Effector CD8-positive, alpha-beta T cell (primary cell): ENCODE data around the gene ERICH2.

ENCODE experiments used
- DNase-seq: peaks from one replicate; lab custom pipeline; 2025; lab: John Stamatoyannopoulos, UW

The ERICH2 gene

DNA sequence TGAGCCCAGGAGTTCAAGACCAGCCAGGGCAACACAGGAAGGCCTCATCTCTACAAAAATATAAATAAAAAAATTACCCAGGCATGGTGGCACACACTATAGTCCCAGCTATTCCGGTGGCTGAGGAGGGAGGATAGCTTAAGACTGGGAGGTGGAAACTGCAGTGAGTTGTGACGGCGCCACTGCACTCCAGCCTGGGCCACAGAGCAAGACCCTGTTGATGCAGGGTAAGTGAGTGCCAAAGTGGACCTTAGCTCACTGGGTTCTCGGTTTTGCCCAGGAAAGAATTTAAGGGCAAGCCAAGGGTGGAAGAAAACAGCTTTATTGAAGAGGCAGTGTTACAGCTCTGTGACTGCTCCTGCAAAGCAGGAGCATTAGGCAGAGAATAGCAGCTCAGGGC is 6.9 kb upstream of the ERICH2 start:
- no peak for DNase-seq

GRCh38 chr2:170764880-170765261 is 5.3 kb upstream of the ERICH2 start:
- DNase-seq, result no peak

DNA sequence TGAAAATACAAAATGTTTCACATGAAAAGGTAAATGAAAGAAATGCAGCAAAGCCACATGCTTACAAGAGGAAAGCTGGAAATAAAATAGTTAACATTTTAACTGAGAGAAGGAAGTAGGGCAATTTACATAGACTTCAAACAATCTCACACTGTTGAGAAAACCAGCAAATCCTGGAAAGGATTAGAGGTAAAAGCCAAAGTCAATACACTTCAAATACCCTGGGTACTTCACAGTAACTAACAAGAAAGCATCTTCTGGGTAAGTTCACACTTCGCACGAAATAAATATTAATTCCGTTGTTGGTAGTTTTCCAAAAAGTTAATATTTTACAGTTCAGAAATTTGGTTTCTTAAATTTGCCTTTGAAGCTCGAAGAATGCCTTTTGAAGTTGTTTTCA is 3.5 kb upstream of the ERICH2 start:
- no peak for DNase-seq

DNA sequence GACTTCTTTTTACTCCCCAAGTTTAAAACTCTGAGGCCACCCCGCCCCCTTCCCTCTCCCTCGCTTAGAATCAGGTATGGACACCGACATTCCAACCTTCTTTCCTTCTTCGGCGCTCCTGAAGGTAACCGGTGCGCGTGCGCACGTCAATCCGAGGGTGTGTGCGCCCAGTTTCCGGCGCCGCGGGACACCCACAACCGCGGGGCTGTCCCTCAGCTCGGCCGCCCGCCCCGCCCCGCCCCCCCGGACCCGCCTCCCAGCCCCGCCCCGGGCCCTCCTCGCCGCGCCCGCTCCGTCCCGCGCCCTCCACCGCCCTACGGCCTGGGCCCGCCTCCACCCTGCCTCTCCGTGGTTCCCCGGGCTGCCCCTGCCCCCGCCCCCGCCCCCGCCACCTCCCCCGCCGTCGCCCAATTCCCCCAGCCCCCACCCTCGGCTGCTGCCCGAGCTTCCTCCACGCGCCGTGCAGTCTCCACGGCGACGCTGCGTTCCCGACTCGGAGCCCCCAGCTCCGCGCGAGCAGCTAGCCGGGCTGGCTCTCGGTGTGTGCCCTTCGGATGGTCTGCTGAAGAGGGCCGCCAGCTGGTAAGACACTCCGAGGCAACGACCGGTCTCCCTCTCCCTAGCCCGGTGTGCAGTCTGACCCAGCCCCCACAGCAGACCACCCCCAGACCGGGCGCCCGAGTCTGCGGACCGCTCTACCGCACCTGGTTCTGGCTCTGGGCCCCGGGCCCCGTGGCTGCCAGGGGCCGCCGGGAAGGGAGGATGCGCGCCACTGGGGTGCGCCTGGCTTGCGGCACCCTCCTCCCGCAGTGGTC is 635 bp downstream of the ERICH2 start:
- peak; percentile 53 for DNase-seq

DNA sequence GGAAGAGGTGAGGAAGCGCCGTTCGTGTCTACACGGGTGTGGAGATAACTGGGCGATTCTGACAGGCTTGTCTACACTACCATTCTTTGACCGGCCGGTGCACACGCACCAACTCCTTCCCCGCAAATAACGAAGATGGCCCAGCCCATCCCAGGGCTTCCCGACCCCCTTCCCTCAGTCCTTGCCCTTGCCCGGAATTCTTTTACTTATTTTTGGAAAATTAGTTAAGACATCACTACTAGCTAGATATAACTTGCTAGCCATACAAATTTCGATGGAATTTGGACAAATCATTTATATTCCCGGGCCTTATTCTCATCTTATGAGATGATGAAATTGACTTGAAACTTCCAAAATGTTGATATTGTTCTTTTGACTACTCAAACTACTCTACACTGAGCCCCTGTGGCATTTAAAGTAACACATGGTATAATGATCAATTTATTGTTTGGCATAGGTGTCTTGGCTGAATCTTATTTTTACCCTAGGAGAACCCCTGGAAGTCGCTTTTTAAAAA is 1.3 kb downstream of the ERICH2 start:
- DNase-seq, result no peak

DNA sequence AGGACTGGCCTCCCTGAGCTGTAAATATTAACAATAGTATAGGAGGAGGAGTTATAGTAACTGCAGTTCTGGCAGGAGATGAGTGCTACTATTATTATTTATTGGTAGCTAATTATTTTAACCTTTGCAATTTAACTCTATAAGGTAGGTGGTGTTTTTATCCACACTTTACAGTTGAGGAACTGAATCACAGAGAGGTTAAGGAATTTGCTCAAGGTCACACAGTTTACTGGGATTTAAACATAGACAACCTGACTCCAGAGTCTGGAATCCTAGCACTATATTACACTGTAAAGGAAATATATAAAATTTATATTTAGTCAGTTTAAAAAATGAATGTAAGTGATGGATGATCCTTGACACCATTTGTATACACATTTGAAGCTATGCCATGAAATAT is 2.1 kb downstream of the ERICH2 start:
- DNase-seq, result no peak

DNA sequence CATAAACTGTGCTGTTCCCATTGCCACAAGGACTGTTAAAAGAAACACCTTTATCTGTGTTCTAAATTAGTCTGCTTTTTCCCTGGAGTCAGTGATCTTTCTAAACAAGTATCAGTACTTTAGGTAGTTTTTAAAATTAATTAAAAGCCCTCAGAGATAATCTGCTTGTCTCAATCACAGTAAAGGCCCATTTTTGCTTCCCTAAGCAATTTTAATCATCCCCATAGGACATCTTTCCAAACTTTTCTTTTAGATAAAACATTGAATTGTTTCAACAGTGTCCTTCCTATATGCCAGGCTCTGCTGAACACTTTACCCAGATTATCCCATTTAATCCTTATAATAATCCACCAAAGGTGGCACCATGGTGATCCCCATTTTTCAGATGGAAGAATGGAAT is 3.9 kb downstream of the ERICH2 start:
- DNase-seq, result no peak

DNA sequence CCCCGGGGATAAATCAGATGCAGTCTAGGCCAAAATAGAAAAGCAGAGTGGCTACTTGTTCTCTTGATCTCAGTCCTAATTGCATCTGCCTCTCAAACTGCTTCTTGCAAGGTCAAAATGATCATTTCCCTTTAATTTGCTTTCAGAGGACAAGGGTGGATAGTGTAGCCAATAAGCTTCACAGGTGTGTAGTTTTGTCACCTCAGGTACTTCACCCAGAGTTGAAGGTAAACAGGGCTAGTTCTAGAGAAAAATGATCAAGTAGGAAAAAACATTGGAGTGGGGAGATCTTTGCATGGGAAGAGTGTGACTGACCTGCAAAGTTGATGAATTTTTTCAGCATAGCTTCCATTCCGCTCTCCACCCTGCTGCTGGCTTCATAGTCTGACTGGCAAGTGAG is 8.7 kb downstream of the ERICH2 start:
- DNase-seq, result no peak

GRCh38 chr2:170779304-170779703 is 9.1 kb downstream of the ERICH2 start:
- no peak for DNase-seq

DNA sequence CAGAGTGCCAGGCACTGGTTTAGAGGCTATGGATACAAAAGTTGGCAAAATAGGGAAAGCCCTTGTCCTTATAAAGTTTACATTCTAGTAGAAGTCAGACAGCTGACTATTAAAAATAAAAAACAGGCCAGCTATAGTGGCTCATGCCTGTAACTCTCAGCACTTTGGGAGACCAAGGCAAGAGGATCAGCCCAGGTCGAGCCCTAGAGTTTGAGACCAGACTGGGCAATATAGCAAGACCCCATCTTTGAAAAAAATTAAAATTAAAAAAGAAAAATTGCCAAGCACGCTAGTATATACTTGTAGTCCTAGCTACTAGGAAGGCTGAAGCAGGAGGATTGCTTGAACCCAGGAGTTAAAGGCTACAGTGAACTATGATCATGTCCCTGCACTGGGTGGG is 12.5 kb downstream of the ERICH2 start:
- DNase-seq, result no peak

DNA sequence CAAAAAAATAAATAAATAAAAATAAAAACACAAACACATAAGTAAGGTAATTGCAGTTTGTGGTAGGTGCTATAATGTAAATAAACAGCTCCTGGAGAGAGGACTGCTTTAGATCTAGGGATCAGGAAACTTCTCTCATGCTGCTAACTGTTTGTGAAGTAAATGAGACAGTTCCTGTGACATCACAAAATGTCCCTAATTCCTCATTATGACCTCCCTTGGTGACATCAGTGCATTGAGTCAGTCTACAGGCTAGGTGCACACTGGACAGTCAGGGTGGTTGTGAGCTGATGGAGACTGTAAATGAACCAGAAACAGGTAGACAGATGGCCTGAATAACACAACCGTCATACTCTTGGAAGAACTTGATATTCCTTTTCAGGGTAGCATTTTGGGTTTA is 13.4 kb downstream of the ERICH2 start:
- DNase-seq, result no peak

DNA sequence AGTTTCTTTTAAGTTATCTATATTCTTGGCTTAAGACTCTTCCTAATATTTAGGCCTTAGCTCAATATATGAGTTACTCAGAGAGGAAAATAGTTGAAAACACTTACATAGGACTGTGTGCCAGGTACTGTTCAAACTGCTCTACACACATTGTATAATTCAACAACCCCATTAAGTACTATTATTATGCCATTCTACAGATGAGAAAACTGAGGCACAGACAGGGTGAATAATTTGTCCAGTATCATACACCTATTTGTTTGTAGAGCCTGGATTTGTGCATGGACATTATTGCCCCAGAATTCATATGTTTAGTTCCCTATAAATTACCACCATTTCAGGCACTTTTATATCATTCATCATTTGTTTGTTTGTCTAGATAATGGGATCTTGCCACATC is 28.8 kb downstream of the ERICH2 start:
- no peak for DNase-seq

DNA sequence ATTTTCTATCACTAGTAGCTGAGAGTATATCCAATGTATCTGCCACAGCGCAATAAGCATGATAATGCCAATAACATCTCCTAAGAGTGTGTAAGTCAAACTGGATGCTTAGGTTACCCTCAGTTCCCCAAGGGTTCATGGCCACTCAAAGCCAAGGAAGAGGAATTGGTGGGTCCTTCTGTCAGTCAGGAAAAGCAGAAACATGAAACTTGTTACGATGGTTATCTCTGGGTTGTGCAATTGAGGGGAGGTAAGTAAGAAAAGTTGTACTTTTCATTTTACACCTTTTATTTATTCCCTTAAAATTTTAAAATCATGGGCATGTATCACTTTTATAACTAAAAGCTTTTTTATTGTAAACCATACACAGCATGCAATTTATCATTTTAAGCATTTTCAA is 36.4 kb downstream of the ERICH2 start:
- no peak for DNase-seq

- no peak for DNase-seq
Measured at GRCh38 chr2:170812710-170813600, 42.8 kb downstream of the ERICH2 start.

DNA sequence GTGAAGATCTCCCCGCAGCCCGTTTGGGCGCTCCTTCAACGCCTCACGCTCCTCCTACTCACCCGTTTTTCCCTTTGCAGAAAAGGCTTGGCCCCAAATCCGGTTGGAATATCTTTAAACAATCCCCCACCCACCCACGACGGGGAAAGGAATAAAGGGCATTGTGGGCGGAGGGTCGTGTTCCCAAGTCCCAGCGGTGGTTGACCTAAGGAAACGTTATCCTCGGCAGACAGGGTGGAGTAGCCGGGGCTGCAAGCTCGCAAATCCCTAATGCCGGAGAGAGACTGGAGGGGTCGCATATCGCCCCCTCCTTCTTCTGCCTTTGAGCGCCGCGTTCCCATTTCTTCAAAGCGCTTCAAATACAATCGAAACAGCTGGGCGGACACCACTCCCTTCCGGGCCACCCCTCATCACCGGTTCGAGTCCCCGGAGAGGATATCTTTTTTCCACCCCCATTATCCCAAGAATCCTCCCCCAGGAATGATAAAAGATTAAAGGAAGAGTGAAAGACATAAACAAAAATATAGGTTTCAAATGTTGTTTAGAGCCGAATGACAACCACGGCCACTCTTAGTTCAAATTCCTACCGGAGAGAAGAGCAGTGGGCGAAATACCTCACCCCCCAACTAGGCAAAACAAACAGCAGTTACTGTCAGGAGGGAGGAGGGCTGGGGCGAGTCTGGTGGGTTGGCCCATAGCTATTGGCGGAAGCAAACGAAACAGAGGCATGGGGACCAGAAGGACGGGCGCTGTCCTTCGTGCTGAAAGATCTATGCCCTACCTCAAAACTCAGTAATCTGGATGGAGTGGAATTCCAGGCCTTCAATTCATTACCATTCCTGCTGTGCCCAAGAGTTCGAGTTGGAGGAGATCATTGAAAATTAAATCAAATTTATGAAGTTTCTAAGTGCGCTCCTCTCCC is 43.7 kb downstream of the ERICH2 start:
- DNase-seq, result no peak

DNA sequence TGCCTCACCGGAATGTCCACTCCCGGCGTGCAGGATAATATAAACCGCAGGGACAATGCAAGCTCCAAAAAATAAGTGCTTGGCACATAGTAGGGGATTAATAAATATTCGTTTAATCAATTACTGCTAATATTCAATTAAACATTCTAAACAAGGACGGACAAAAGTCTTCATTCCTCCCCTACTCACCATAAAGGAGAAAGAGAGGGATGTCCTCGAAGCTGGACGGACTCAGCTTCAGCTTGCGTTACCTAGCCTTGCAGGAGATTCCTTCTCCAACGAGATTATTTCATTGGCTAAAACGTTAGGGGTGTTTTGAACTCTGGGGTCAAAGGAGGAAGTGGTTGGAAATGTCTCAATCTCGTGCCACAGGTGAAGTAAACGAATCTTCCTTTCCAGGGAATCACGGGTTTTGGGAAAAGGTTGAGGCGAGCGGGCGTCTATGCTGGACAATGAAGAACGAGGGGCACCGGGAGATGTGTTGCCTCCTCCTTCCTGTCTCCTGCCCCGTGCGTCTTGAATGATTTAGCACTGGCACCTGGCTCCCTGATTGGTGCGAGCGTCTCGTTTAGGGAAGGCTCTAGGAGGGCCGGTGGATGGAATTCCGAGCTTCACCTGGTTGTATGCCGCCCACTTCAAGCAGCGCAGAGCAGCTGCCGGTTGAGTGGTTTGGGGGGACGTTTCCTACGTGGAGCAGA is 44.5 kb downstream of the ERICH2 start:
- no peak for DNase-seq

DNA sequence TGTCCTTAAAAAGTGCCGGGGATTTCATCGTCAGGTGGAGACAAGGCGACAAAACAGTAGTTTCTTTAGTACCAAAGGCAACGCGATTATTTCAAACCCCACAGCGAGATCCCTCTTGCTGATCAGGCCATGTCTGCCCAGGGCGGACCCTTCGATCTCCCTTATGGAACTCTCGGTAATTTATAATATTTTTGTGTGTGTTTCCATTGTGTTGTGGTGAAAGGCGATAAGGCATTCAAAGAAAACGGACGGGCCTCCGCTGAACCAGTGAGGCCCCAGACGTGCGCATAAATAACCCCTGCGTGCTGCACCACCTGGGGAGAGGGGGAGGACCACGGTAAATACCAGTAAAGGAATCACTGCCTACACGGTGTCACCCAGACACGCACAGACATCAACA is 45.1 kb downstream of the ERICH2 start:
- no peak for DNase-seq

GRCh38 chr2:170815746-170816503 is 45.7 kb downstream of the ERICH2 start:
- DNase-seq, result peak; percentile 42

GRCh38 chr2:170816504-170817092 is 46.4 kb downstream of the ERICH2 start, which contains the start of gene GAD1:
Gene GAD1 (plus strand): TSS chr2:170816887. CDS start chr2:170818592, 1,705 bp downstream.
- DNase-seq, result peak; percentile 17
